ENCODE measurements around the gene N4BP2L1.
"Not testable (repeated sequence)": the region's sequence is repeated elsewhere in the genome, so short reads cannot be mapped to it uniquely, and the experiment has no call there.

N4BP2L1 gene

DNA sequence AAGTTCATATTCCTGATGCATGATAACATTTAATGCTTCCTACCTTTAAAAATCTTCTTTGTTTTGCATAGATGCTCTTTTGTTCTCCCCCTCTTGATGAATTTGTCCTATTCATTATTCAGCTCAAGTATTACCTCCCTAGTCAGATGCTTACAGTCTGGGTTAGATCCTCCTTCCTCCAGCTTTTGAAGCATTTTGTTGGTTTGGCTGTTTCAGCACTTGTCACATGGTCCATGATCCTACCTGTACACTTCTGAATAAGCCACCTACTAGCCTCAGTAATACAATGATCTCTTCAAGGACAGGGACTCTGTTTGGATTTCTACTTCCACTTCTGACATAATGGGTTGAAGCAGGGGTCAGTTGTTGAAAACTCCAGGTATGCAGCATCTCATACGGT is 37.4 kb downstream of the N4BP2L1 start:
- DNase-seq (ENCODE audit: low read depth in 2 of 2): no peak

DNA sequence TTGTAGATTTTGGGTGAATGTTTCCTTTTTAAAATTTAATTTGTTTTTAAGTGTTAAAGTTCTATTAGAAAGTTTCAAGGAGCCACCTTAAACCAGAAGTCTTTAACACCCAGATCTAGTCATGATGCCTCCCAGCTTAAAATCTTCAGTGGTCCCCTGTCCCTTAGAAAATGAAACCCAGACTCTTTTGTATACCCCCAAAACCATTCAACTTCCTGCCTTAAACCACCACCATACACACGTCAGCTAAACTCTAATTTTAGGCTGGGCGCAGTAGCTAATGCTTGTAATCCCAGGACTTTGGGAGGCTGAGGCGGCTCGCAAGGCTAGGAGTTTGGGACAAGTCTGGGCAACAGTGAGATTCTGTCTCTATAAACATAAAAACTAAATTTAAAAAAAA is 37.9 kb downstream of the N4BP2L1 start:
- no peak for DNase-seq (ENCODE audit: low read depth in 2 of 2)

DNA sequence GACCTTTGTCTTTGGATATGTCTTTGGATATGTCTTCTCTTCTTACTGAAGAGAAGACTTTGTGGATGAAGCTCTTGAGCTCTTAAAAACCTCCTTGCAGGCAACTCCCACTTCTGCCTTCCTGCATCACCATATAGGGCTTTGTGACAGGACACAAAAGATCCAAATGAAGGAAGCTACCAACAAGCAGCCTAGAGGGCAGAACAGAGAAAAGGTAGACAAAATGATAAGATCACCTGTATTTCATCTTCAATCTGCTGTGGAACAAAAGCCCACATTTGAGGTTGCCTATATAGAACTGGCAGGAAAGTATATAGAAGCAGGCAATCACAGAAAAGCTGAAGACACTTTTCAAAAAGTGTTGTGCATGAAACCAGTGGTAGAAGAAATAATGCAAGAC is 42.5 kb downstream of the N4BP2L1 start:
- no peak for DNase-seq (ENCODE audit: low read depth in 2 of 2)

DNA sequence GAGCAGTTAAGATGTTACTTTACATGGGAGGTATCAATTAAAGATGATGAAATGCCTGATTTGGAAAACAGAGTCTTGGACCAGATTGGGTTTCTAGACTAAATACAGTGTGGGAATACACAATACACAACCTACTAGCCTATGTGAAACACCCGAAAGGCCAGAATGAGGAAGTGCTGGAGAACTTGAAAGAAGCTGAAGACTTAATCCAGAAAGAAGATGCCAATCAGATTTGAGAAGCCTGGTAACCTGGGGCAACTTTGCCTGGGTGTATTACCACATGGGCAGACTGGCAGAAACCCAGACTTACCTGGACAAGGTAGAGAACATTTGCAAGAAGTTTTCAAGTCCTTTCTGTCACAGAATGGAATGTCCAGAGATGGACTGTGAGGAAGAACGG is 43.2 kb downstream of the N4BP2L1 start:
- DNase-seq (ENCODE audit: low read depth in 2 of 2): no peak

DNA sequence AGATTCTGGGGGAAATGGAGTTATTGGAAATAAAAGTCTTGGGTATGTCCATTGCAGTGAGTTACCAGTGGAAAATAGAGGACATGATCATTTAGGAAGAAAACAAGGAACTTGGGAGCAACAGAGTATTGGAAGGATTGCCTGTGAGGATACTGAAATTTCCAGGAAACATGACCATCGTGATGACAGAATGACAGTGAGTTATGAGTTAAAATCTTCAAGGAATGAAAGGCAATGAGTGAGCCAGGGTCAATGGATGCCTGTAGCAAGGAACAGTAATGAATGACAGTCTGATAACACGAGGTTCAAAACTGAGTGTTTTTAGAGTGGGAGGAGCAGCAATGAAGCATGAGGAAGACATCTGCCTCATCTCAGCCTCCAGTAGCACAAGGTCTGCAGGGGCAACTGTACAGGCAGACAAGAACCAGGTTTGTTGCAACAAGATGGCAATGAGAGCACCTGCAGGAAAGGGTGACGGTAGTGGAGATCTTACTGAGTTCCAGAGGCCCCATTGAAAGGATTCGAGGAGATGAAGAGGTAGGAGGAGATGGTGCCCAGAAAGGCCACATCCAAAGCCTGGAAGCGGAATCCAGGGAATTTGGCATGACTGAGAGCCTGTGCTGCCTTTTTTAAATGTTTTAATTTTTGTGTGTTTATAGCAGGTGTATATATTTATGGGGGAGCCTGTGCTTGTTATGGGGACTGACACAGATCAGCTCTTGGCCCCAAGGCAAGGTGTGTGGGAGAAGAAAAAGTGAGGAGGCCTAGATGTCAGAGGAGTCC is 43.9 kb downstream of the N4BP2L1 start:
- no peak for DNase-seq (ENCODE audit: low read depth in 2 of 2)

DNA sequence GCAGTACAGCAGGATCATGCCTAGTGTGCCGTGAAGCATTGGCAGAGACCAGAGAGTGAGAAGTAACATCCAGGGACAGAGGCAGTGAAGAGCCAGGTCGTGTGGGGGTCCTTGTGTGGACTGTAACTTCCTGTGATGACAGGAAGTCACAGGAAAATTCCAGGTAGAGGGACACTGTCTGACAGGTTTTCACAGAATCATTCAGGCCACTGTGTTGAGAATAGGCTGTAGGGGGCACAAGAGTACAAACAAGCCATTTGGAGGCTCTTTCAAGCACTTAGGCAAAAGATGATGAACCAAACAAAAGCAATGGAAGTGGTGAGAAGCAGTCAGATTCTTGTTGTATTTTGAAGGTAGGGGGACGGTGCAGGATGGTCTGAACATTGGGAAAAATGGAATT is 46.4 kb downstream of the N4BP2L1 start:
- no peak for DNase-seq (ENCODE audit: low read depth in 2 of 2)

DNA sequence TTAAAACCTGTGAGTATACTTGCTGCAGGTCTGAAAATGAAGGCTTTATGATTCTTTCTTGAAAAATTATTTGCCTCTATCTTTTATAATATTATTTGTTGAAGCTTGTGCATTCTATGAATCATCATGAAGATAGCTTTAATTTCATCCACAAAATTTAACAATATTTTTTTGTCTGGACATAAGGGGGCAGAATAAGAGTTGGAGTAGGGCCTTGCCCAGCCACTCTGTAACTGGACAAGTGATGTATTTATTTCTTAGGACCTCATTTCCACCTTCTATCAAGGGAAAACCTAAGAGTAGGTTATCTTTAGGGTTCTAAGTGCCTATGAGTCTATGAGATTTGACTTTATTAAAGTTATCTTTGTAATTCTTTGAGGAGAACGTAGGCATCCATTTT is 49.9 kb downstream of the N4BP2L1 start:
- no peak for DNase-seq (ENCODE audit: low read depth in 2 of 2)

DNA sequence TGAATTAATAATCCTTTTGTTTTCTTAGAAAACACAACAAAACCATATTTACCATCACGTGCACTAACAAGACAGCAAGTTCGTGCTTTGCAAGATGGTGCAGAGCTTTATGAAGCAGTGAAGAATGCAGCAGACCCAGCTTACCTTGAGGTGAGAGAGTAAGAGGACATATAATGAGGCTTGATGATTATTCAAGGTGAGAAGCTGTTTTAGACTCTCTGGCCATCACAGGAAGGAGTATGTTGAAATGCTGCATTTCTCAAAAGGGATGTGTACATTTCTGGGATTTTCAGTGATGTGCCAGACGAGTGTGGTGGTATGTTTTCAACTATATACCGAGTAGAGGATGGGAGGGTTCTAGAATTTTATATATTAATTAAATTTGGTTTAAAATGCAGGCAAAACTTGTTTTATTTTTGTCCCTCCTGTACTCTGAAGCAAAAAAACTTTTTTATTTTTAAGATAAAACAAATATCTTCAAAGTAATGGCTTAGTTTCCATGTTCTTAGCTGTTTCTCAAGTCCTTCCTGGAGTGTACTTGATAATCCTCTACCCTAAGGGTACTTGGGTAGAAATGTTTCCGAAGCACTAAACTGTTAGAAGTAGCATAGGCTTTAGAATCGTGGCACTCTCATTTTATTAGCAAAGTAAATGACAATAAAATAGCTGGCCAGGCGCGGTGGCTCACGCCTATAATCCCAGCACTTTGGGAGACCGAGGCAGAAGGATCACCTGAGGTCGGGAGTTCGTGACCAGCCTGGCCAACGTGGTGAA is 51.1 kb downstream of the N4BP2L1 start:
- no peak for DNase-seq (ENCODE audit: low read depth in 2 of 2)

DNA sequence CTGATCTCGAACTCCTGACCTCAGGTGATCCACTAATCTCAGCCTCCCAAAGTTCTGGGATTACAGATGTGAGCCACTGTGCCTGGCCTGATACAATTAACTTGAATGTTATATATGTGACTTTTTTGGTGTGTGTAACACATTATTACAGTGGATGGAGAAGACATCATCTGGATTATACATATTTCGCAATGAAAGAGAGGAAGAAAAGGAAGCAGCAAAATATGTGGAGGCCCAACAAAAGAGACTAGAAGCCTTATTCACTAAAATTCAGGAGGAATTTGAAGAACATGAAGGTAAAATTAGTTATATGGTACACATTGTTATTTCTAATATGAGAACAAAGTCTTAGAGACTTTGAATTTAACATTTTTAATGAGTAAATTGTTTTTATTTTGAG is 57.1 kb downstream of the N4BP2L1 start:
- DNase-seq (ENCODE audit: low read depth in 2 of 2): no peak

DNA sequence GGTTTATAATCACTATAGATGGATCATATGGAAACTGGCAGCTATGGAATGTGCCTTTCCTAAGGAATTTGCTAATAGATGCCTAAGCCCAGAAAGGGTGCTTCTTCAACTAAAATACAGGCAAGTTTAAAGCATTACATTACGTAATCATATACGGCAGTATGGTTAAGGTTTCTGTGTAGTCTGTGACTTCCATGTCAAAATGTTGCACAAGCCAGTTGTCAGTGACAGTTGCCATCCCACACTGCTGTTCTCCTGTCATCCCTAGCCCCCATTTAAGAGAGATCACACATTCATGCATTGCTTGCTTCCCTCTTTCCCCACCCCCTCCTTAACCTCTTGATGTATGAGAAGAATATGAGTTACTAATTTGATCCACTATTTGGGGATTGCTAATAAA is 65.4 kb downstream of the N4BP2L1 start:
- DNase-seq (ENCODE audit: low read depth in 2 of 2): no peak

DNA sequence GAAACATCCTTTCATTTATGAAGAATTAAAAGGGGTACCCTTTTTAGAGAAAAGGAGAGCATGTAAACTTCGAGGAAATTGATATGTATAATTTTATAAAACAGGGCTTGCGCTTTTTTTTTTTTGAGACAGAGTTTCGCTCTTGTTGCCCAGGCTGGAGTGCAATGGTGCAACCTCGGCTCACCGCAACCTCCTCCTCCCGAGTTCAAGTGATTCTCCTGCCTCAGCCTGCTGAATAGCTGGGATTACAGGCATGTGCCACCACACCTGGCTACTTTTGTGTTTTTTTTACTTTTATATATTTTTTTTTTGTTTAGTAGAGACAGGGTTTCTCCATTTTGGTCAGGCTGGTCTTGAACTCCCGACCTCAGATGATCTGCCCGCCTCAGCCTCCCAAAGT is 72.0 kb downstream of the N4BP2L1 start:
- DNase-seq (ENCODE audit: low read depth in 2 of 2): not testable (repeated sequence)

DNA sequence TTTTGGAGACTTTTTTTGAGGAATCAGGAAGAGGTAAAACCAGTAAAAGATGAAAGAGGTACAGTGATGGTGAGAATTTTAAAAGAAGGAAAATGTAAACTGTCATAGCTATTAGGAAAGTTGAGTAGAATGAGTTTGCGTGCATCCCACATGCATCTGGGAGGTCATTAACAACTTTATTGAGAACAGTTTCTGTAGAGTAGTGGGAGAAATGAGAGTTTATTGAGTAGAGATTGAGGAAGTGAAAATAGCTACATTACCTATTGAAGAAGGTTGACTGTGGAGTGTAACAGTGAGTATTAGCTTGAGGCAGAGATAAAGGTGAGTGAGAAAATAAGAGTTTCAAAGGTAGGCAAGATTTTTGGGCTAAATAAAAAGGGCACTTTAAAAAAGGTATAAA is 73.9 kb downstream of the N4BP2L1 start:
- DNase-seq (ENCODE audit: low read depth in 2 of 2): no peak

DNA sequence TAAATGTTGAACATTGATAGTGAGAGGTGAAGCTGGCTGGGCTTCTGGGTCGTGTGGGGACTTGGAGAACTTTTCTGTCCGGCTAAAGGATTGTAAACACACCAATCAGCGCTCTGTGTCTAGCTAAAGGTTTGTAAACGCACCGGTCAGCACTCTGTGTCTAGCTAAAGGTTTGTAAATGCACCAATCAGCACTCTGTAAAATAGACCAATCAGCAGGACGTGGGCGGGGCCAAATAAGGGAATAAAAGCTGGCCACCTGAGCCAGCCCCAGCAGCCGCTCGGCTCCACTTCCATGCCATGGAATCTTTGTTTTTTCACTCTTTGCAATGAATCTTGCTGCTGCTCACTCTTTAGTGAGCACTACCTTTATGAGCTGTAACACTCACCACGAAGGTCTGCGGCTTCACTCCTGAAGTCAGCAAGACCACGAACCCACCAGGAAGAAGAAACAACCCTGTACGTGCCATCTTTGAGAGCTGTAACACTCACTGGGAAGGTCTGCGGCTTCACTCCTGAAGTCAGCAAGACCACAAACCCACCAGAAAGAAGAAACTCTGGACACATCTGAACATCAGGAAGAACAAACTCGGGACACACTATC is 77.0 kb downstream of the N4BP2L1 start:
- DNase-seq (ENCODE audit: low read depth in 2 of 2): not testable (repeated sequence)

All from stimulated activated CD4-positive, alpha-beta T cell treated with anti-CD3 and anti-CD28 coated beads, Interleukin-1b, Interleukin-23, amount 100 ng/mL, for 4 hours (primary cell).